HG02870 (cell line): ENCODE measurements around the gene NLRP6.
A peak's percentile ranks its signal among the peaks of the same experiment; 100 is the strongest.
"Not testable (repeated sequence)": the region's sequence is repeated elsewhere in the genome, so short reads cannot be mapped to it uniquely, and the experiment has no call there.

Source experiments
- ATAC-seq: cut with Tn5 transposase; IDR thresholded peaks from one replicate; pipeline ENCODE4 v1.9.1; 2021; ENCODE audit warnings: mild to moderate bottlenecking, moderate library complexity; ENCODE audit not compliant: unreplicated experiment

The NLRP6 gene

GRCh38 chr11:281486-282161 lies 3.4 kb downstream of the NLRP6 start:
- ATAC-seq = no peak

DNA sequence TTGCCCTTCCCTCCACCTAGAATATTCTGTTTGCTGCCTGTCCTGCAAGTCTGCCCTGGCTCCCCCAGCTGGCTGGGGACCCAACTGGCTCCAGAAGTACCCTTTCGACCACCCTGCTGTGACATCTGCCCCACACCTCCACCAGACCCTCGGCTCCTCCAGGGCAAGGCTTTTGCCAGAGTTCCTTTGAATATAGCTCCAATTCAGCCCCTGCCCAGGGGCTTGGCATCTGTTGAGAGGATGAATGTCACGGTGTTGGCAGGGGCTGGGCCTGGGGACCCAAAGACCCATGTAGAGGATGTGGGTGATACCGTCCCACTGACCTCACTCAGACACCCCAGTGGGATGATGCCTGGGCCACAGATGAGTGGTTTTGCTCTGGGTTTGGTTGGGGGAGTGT lies 4.0 kb downstream of the NLRP6 start:
- ATAC-seq = no peak

- ATAC-seq = no peak
Observed at GRCh38 chr11:282630-283360, 4.6 kb downstream of the NLRP6 start.

GRCh38 chr11:283405-284104 lies 5.3 kb downstream of the NLRP6 start:
- ATAC-seq = no peak

DNA sequence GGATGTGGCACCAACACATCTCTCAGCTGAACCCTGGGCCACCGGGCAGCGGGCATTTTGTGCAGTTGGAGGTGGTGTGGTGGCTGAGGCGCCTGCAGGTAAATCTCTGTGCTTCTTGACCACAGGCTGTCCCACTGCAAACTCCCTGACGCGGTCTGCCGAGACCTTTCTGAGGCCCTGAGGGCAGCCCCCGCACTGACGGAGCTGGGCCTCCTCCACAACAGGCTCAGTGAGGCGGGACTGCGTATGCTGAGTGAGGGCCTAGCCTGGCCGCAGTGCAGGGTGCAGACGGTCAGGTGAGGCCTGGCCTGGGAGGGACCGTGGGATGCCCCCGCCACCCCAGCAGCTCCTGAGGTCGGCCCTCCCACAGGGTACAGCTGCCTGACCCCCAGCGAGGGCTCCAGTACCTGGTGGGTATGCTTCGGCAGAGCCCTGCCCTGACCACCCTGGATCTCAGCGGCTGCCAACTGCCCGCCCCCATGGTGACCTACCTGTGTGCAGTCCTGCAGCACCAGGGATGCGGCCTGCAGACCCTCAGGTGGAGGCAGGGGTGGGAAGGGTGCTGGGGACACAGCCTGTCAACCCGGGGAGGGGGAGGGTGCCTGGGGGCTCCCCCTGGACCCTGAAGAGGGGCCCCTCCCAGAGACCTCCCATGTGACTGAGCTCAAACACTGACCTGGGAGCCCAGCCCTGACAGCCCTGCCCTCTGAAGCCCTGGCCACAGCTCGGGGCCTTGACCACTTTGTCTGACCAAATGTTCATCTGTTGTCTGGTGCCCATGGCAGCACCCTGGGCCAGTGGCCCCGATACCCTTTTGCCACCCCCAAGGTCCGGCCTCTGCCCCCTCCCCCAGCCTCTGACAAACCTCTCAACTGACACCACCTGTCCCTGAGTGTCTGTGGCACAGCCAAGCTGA lies 6.2 kb downstream of the NLRP6 start:
- no peak for ATAC-seq

DNA sequence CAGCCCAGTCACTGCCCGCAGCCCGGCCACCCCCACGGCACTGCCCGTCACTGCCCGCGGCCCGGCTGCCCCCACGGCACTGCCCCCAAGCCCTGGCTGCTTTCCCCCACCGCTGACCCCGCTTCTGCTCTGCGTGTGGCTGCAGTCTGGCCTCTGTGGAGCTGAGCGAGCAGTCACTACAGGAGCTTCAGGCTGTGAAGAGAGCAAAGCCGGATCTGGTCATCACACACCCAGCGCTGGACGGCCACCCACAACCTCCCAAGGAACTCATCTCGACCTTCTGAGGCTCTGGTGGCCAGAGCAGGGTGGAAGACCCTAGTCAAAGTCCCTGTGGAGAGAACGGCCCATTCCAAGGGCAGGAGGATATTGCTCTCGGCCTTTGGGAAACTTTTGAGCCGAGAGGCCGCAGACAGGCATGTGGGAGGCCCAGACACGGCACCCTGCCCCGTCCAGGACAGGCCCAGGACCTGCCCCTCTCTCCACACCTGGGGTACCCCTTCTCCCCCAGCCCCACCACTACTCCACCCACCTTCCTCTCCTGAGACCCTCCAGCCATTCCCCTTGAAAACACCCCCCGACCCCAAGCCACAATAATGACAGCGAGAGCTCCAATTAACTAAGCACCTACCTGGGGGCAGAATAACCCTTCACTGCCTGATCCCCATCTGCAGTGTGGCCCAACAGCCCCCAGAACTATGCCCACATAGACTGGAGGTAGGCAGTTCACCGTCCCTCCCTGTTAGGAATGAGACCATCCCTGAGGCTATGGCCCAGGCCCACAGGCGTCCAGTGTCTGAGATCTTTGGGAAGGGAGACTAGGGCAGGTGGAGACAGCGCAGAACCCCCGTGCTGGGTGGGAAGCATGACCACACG lies 7.0 kb downstream of the NLRP6 start:
- ATAC-seq = no peak

GRCh38 chr11:285894-286220 lies 7.7 kb downstream of the NLRP6 start:
- ATAC-seq = no peak

DNA sequence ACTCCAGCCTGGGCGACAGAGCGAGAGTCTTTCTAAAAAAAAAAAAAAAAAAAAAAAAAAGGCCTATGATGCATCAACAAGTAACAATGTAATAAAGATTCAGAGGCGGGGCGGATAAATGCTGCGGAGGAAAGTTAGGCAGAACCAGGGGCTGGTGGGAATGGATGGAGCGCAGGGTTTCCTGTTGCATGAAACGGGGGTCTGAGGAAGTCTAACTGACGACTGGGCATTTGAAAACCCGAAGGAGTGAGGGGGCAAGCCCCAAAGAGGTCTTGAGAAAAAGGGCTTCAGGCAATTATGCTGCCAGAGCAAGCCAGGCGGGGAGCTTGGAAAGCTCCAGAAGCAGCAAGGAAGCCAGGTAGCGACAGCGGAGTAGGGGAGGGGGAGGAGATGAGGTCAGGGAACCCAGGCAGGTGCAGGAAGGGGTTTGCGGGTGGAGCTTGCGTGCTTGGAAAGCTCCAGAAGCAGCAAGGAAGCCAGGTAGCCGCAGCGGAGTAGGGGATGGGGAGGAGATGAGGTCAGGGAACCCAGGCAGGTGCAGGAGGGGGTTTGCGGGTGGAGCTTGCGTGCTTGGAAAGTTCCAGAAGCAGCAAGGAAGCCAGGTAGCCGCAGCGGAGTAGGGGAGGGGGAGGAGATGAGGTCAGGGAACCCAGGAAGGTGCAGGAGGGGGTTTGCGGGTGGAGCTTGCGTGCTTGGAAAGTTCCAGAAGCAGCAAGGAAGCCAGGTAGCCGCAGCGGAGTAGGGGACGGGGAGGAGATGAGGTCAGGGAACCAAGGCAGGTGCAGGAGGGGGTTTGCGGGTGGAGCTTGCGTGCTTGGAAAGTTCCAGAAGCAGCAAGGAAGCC lies 9.0 kb downstream of the NLRP6 start:
- not testable (repeated sequence) for ATAC-seq

DNA sequence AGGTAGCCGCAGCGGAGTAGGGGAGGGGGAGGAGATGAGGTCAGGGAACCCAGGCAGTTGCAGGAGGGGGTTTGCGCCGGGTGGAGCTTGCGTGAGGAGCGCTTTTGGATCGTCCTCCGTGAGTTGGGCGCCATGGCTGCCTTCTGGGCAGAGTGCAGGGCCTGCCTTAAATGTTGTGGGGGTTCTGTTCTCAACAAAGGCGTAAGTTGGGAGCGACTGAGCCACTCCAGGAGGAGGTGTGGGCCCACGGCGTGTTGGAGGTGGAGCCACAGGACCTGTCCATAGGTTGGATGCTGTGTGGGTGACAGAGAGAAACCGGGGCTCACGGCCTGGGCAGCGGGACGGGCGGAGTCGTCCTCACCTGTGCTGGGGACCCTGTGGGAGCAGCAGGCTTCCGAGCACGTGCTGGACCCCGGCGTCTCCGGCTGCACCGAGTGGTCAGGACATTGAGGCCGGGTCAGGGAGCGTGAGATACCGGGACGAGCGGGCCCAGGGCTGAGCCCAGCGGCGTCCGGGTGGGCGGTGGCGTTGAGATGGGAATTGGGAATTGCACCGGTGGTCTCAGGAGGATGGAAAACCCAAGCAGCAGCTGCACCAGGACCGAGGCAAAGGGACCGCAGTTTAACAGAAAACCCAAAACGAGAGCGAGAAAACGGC lies 9.7 kb downstream of the NLRP6 start:
- ATAC-seq = no peak

DNA sequence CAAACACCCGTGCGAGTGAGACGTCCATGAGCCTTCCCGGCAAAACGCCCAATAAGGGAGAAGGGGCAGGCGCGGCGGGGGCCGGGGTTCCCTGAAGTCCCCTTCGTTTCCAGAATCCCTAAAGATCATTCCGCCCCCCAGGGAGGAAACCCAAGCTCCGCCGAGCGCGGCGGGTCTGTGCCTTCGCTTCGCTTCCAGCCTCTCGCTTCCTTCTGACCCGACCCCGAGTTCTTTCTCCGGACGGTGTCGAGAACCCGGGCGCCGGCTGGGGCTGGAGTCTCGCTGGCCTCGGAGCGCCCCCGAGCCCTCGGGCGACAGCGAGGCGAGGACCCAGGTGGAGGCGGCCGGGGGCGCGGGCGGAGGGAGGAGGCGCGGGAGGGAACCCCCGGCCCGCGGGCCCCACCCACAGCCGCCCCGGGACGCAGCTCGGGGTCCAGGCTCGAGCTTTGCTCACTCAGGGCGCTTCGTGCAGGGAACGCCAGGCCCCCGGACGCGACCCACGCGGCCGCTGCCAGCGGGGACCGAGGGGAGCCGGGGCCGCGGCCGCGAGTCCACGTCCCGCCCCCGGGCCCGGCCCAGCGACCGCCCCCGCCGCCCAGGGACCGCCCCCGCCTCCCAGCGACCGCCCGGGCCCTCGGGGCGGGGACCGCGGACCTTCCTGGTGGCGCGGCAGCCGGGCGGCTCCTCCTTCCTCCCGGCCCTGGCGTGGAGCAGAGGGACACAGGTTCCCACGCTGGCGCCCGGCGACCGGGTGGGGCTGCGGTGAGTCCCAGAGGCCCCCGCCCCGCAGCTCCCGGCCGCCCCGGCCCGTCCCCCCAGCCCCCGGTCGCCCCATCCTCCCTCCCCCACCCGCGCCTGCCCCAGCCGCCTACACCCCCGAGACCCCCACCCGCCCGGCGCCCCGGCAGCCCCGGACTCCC lies 10.5 kb downstream of the NLRP6 start, which contains the start of gene PGGHG:
Gene PGGHG, plus strand, starts transcription at position 649 of the 920 bp plus-strand sequence. CDS start 691 bp downstream, outside the sequence.
- peak; percentile 67 for ATAC-seq

GRCh38 chr11:289398-289711 lies 11.1 kb downstream of the NLRP6 start:
- no peak for ATAC-seq

- ATAC-seq = no peak
Observed at GRCh38 chr11:289712-290620, 11.8 kb downstream of the NLRP6 start.

- no peak for ATAC-seq
Observed at GRCh38 chr11:290621-291231, 12.5 kb downstream of the NLRP6 start.

- ATAC-seq = no peak
Observed at GRCh38 chr11:291281-292210, 13.3 kb downstream of the NLRP6 start.
